Ovary (tissue), 9 donors: ENCODE data around the gene LARP4. TPM values are rescaled to one million over a fixed set of nuclear protein-coding genes. Genes with fewer than 3 reads are reported as not detected.
A peak's percentile ranks its signal among the peaks of the same experiment; 100 is the strongest.

Source experiments
- DNase-seq, 5 donors: peaks; one replicate each; pipeline ENCODE4 v3.0.0-alpha.2; 2019 to 2020
- H3K27ac ChIP-seq, 2 donors: fragments of 200-600 bp; one replicate each; pipeline versions ENCODE4 v1.5.1 to v1.8.0; 2019 to 2022
- H3K27me3 ChIP-seq: fragments of 200-600 bp; one replicate; pipeline ENCODE4 v1.8.0; 2022
- H3K36me3 ChIP-seq: fragments of 200-600 bp; sonication (generic); one replicate; pipeline ENCODE4 v1.5.1; 2019
- H3K4me1 ChIP-seq: one replicate; pipeline ENCODE4 v1.8.1; 2013; ENCODE audit warnings: mild to moderate bottlenecking, moderate library complexity; ENCODE audit not compliant: insufficient read depth
- H3K4me3 ChIP-seq: fragments of 200-600 bp; sonication (generic); one replicate; pipeline ENCODE4 v1.5.1; 2017
- H3K9me3 ChIP-seq, 2 donors: fragments of 200-600 bp in 1 of 2; sonication (generic) in 1 of 2; one replicate each; pipeline versions ENCODE4 v1.5.1 to v1.8.1; 2013 to 2019; ENCODE audit warnings: mild to moderate bottlenecking in 1 of 2, moderate library complexity in 1 of 2
- EP300 ChIP-seq: sonication (generic); formaldehyde crosslinking; IDR thresholded peaks from one replicate; pipeline ENCODE4 v1.6.1; 2017; ENCODE audit warnings: antibody characterized with exemption
- POLR2A ChIP-seq: fragments of 450-650 bp; IDR thresholded peaks from one replicate; pipeline ENCODE4 v1.6.1; 2017; ENCODE audit warnings: antibody characterized with exemption, mild to moderate bottlenecking, moderate library complexity
- WGBS, 3 donors: extraction: QIAGEN DNeasy Blood & Tissue Kit in 1 of 3; methylation state at CpG; one replicate each; pipeline versions ENCODE4 v1.1.5 to v1.1.7; 2013 to 2017; 5-methylcytosine and 5-hydroxymethylcytosine counted together
- intact Hi-C, 4 donors: fragments of 100-400 bp; cut with DNase I; formaldehyde crosslinking; loops; one replicate each; pipeline versions ENCODE4 v1.11.0 to v1.15.1; 2022 to 2023
- polyA plus RNA-seq, 2 donors: library from polyadenylated mRNA; stranded (reverse); fragments of 200-250 nt in 1 of 2; fragments of 350-450 nt in 1 of 2; fragmentation: Illumina TruSeq in 1 of 2; extraction: RNeasy Lipid Tissue Mini Kit (QIAGEN cat#74804) in 1 of 2; gene quantifications; one replicate each; pipeline ENCODE4 v1.2.3, GENCODE V29; 2013 to 2014
- total RNA-seq, 7 donors: library from RNA; depleted of rRNA in 2 of 7; stranded (reverse); fragments of >200 nt in 2 of 7; fragmentation: NEBNext Ultra II Directional in 3 of 7; extraction: Animal tissue kit (Norgen Biotek cat#: 25700) in 3 of 7; gene quantifications; one replicate each; pipeline versions ENCODE4 v1.1.0 to v1.2.4, GENCODE V29; 2016 to 2023
- TF ChIP-seq, protein P1 (sequence below), 3 donors: fragments of 450-650 bp in 2 of 3; fragments of 200-600 bp in 1 of 3; IDR thresholded peaks; one replicate each; pipeline versions ENCODE4 v1.5.1 to v1.8.0; 2016 to 2022; ENCODE audit warnings: antibody characterized with exemption in 3 of 3, mild to moderate bottlenecking in 1 of 3
- donor health status: DM: no; HTN: no; CAD: no; lungs with moderate emphysema.
- donor health status: DM: no; HTN: no; CAD: no.
- donor health status: Bipolar disorder and iron deficiency.
- donor health status: DM: yes; HTN: yes; CAD: no.
- donor health status: DM: no; HTN: no; CAD: no.
- donor health status: DM: yes; HTN: yes; CAD: no.

Gene LARP4
- total and polyA plus RNA-seq, 9 donors: 7.8 to 66.7 (median 46.6) TPM

DNA sequence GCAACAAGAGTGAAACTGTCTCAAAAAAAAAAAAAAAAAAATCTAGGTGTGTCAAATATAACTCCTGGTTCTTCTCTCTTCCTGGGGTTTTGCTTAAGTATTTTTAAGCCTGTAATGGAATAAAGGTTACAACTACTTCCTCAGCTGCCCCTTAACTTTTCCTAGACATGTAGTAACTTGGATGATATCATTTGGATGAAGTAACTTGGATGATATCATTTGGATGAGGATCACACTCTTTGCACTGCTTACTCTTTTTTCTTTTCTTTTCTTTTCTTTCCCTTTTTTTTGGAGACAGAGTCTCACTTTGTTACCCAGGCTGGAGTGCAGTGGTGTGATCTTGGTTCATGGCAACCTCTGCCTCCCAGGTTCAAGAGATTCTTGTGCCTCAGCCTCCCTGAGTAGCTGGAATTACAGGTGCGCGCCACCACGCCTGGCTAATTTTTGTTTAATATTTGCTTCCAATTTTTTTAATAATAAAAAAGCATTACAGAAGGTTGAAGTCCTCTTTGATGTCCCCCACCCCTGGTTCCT lies 3.5 kb upstream of the LARP4 start:
- intact Hi-C loops: no loop called here
- Histone ChIP-seq H3K27me3 (no peaks in the 10 kb centered on the region), H3K9me3 (no peaks in the 10 kb centered on the region), H3K27ac (no peak overlapping the region), H3K4me1 (no peaks in the 10 kb centered on the region), H3K4me3 (no peak overlapping the region), H3K36me3 (no peaks in the 10 kb centered on the region)
- DNase-seq: no peak
- WGBS, 3 donors: 78 to 96% (median 84%) methylated on average over 3 of the region's 3 CpGs
- TF ChIP-seq POLR2A (no peak), EP300 (no peak)
- TF ChIP-seq, protein P1, sequence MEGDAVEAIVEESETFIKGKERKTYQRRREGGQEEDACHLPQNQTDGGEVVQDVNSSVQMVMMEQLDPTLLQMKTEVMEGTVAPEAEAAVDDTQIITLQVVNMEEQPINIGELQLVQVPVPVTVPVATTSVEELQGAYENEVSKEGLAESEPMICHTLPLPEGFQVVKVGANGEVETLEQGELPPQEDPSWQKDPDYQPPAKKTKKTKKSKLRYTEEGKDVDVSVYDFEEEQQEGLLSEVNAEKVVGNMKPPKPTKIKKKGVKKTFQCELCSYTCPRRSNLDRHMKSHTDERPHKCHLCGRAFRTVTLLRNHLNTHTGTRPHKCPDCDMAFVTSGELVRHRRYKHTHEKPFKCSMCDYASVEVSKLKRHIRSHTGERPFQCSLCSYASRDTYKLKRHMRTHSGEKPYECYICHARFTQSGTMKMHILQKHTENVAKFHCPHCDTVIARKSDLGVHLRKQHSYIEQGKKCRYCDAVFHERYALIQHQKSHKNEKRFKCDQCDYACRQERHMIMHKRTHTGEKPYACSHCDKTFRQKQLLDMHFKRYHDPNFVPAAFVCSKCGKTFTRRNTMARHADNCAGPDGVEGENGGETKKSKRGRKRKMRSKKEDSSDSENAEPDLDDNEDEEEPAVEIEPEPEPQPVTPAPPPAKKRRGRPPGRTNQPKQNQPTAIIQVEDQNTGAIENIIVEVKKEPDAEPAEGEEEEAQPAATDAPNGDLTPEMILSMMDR (IDR thresholded peaks at IDR 0.05): no peak

DNA sequence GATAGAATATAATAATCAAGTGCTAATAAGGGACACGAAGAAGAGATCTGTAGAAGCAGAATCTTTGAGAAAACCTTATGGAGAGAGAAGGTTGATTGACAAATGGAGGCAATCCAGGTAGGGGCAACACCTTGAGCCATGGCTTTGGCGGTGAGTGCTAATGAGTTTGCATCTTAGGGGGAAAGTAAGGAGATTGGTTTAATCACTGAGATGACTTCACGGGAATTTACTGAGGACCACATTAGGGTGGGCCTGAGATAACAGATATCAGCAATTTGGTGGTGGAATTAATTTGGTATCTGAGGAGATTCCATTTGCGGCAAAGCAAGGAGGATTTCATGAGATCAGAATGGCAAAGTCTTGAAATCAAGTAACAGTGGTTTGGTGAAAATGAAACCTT lies 1.8 kb upstream of the LARP4 start:
- DNase-seq: no peak
- WGBS, 3 donors: 88 to 93% (median 91%) methylated on average over 4 of the region's 4 CpGs
- no peak overlapping the region for H3K27ac ChIP-seq
- intact Hi-C loops: no loop called here
- TF ChIP-seq POLR2A: no peak
- TF ChIP-seq EP300: no peak
- no peaks in the 10 kb centered on the region for H3K36me3 ChIP-seq
- no peaks in the 10 kb centered on the region for H3K27me3 ChIP-seq
- no peak overlapping the region for H3K4me3 ChIP-seq
- no peaks in the 10 kb centered on the region for H3K4me1 ChIP-seq
- no peaks in the 10 kb centered on the region for H3K9me3 ChIP-seq

DNA sequence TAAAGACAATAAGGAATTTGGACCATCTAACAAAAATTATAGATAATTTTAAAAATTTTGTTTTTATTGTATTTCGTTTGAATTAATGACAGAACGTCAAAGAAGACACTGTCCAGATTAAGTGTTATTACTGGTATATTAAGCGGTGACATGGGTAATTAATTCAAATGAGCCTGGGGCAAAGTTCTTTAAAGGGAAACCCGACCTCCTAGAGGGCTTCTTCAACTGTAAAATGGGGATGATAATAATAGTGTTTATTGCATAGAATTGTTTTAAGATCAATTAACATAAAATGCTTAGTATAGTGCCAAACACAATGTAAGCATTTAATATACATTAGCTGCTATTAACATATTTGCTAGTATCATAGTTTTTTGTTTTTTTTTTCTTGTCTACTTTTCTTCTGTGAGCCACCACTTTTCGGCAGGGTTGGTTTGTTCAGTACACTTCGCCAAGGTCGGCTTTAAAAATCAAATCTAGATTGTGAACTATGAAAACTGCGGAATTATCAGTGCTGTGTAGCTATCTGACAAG lies 514 bp upstream of the LARP4 start:
- TF ChIP-seq, protein P1 (IDR thresholded peaks at IDR 0.05): no peak
- no peak for TF ChIP-seq POLR2A
- TF ChIP-seq EP300: no peak
- Histone ChIP-seq H3K36me3 (no peaks in the 10 kb centered on the region), H3K4me1 (no peaks in the 10 kb centered on the region), H3K9me3 (no peaks in the 10 kb centered on the region), H3K27ac (peak overlapping the region in 1 of 2 donors; percentile 81), H3K27me3 (no peaks in the 10 kb centered on the region), H3K4me3 (peak overlapping the region; percentile 69)
- no peak for DNase-seq
- 26 to 35% (median 27%) methylated on average over 8 of the region's 8 CpGs for WGBS, 3 donors
- intact Hi-C loops: no loop called here

DNA sequence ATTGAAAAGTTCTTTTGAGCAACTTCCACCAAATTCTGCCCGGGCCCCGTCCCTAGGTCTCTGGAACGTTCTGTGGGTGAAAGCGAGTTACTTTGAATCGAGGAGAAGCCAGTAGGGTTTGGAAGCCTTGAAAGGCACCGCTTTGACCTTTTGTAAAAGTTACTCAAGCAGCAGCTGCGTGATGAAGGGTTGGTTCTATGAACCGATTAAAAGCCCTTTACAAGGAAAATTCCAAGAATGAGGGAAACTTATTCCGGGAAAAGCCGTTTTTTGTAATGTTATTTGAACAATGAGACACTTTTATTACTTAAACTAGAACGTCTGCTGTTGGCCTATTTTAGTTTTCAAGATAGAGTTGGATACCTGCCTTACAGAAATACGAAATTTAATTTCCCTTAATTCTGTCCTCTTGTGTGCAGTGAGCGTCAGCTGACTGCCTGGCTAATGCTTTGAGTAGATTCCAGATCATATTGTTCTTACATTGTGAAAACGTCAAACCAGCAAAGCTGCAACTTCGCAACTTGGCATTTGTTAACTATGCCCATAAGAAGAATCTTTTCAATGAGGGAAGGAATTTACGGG lies 906 bp downstream of the LARP4 start:
- Histone ChIP-seq H3K36me3 (no peaks in the 10 kb centered on the region), H3K4me1 (no peaks in the 10 kb centered on the region), H3K4me3 (peak overlapping the region; percentile 69), H3K27me3 (no peaks in the 10 kb centered on the region), H3K9me3 (no peaks in the 10 kb centered on the region), H3K27ac (peak overlapping the region; percentile 60 to 81)
- intact Hi-C loops: no loop called here
- DNase-seq: peak in 2 of 5 donors; percentile 14 to 36
- WGBS, 3 donors: 0 to 1% (median 0%) methylated on average over 16 of the region's 16 CpGs
- no peak for TF ChIP-seq POLR2A

DNA sequence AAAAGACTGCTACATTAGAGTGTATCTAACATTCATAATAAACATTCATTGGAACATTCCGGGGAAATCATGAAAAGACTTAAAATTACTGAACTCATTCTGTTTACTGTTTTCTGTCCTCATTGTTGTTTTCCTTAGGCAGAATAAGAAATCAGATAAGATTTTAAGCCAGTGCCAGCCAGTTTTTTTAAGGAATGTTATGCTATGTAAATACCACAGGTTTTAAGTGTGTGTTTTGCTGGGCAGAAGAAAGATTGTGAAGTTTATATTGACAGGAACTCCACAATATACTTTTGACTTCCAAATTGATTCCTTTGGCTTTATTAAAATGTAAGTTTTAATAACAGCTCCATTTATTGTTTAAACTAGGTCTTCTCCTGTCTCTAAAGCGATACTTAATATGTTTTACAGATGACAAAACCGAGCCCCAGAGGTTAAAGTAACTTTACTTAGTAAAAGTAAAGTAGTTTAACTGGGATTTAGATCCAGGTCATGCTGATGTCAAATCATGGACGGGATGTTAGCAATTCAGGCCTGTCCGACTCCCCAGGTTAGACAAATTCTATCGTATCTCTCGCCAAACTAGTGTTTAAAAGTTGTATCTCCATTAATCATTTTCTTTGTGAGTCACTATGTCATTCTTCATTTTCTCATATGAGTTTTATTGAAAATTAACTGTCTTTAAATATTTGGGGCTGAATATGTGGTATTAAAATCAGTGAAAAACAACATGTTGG lies 1.7 kb downstream of the LARP4 start:
- Histone ChIP-seq H3K9me3 (no peaks in the 10 kb centered on the region), H3K27ac (peak overlapping the region in 1 of 2 donors; percentile 81), H3K4me1 (no peaks in the 10 kb centered on the region), H3K36me3 (no peaks in the 10 kb centered on the region), H3K4me3 (peak overlapping the region; percentile 69), H3K27me3 (no peaks in the 10 kb centered on the region)
- intact Hi-C loops: no loop called here
- 10 to 19% (median 10%) methylated on average over 7 of the region's 7 CpGs for WGBS, 3 donors
- no peak for DNase-seq
- TF ChIP-seq POLR2A: no peak
- no peak for TF ChIP-seq EP300
- TF ChIP-seq, protein P1 (IDR thresholded peaks at IDR 0.05): no peak
